WERI-Rb-1 (cell line): ENCODE results near the gene NR1H4.

Experiments used
- DNase-seq: peaks from one replicate; pipeline ENCODE4 v3.0.0-alpha.2; 2020
- H3K27ac ChIP-seq: fragments of 250-450 bp; sonication (Bioruptor Pico); 2 replicates; pipeline ENCODE4 v1.5.1; 2020; ENCODE audit warnings: mild to moderate bottlenecking, moderate library complexity
- H3K27me3 ChIP-seq: fragments of 250-450 bp; sonication (Bioruptor Pico); 2 replicates; pipeline ENCODE4 v1.5.1; 2021; ENCODE audit warnings: mild to moderate bottlenecking, low read depth, moderate library complexity; ENCODE audit not compliant: insufficient read depth, severe bottlenecking
- H3K36me3 ChIP-seq: fragments of 250-450 bp; sonication (Bioruptor Pico); 2 replicates; pipeline ENCODE4 v1.5.1; 2020; ENCODE audit warnings: mild to moderate bottlenecking, moderate library complexity
- H3K4me3 ChIP-seq: 2 replicates; pipeline ENCODE4 v1.5.1; 2011; ENCODE audit warnings: low read depth, mild to moderate bottlenecking, control low read depth, low read length
- H3K9me3 ChIP-seq: fragments of 250-450 bp; sonication (Bioruptor Pico); 2 replicates; pipeline ENCODE4 v1.5.1; 2021; ENCODE audit warnings: mild to moderate bottlenecking, moderate library complexity; ENCODE audit not compliant: severe bottlenecking
- TF ChIP-seq, protein P1 (sequence below): IDR thresholded peaks from 2 replicates; pipeline ENCODE4 v1.5.1; 2011; ENCODE audit warnings: low read depth, mild to moderate bottlenecking, control low read depth, inconsistent platforms, low read length

The NR1H4 gene

GRCh38 chr12:100473050-100473715, 483 bp upstream of the NR1H4 start:
- no peak for DNase-seq
- Histone ChIP-seq H3K27ac (no peak overlapping the region), H3K27me3 (no peaks in the 10 kb centered on the region), H3K4me3 (no peak overlapping the region), H3K9me3 (no peaks in the 10 kb centered on the region), H3K36me3 (no peaks in the 10 kb centered on the region)
- TF ChIP-seq, protein P1, sequence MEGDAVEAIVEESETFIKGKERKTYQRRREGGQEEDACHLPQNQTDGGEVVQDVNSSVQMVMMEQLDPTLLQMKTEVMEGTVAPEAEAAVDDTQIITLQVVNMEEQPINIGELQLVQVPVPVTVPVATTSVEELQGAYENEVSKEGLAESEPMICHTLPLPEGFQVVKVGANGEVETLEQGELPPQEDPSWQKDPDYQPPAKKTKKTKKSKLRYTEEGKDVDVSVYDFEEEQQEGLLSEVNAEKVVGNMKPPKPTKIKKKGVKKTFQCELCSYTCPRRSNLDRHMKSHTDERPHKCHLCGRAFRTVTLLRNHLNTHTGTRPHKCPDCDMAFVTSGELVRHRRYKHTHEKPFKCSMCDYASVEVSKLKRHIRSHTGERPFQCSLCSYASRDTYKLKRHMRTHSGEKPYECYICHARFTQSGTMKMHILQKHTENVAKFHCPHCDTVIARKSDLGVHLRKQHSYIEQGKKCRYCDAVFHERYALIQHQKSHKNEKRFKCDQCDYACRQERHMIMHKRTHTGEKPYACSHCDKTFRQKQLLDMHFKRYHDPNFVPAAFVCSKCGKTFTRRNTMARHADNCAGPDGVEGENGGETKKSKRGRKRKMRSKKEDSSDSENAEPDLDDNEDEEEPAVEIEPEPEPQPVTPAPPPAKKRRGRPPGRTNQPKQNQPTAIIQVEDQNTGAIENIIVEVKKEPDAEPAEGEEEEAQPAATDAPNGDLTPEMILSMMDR: no peak

- H3K27ac ChIP-seq: no peak overlapping the region
- H3K27me3 ChIP-seq: no peaks in the 10 kb centered on the region
- no peak for DNase-seq
- H3K36me3 ChIP-seq: no peaks in the 10 kb centered on the region
- TF ChIP-seq, protein P1: no peak
- no peak overlapping the region for H3K4me3 ChIP-seq
- H3K9me3 ChIP-seq: no peaks in the 10 kb centered on the region
These were observed 951 bp downstream of the NR1H4 start for GRCh38 chr12:100474617-100475016.

GRCh38 chr12:100476013-100476751, 2.5 kb downstream of the NR1H4 start:
- H3K36me3 ChIP-seq: no peaks in the 10 kb centered on the region
- H3K4me3 ChIP-seq: no peak overlapping the region
- DNase-seq: no peak
- H3K27ac ChIP-seq: no peak overlapping the region
- H3K9me3 ChIP-seq: no peaks in the 10 kb centered on the region
- H3K27me3 ChIP-seq: no peaks in the 10 kb centered on the region
- TF ChIP-seq, protein P1: no peak

- no peak overlapping the region for H3K27ac ChIP-seq
- no peak for DNase-seq
- no peaks in the 10 kb centered on the region for H3K27me3 ChIP-seq
- H3K4me3 ChIP-seq: no peak overlapping the region
- TF ChIP-seq, protein P1: no peak
- H3K36me3 ChIP-seq: no peaks in the 10 kb centered on the region
- no peaks in the 10 kb centered on the region for H3K9me3 ChIP-seq
These were observed 7.4 kb downstream of the NR1H4 start for GRCh38 chr12:100481021-100481420.

GRCh38 chr12:100484183-100484886, 10.7 kb downstream of the NR1H4 start:
- TF ChIP-seq, protein P1: no peak
- no peaks in the 10 kb centered on the region for H3K36me3 ChIP-seq
- no peak overlapping the region for H3K4me3 ChIP-seq
- H3K27ac ChIP-seq: no peak overlapping the region
- H3K27me3 ChIP-seq: no peaks in the 10 kb centered on the region
- DNase-seq: no peak
- H3K9me3 ChIP-seq: no peaks in the 10 kb centered on the region
